NCI-H187 (cell line): ENCODE results near the gene PHLPP2.
A peak's percentile ranks its signal among the peaks of the same experiment; 100 is the strongest.

ENCODE experiments used
- DNase-seq, 2 experiments: peaks; one replicate each; lab custom pipeline; 2025; lab: John Stamatoyannopoulos, UW

The PHLPP2 gene, protein sequence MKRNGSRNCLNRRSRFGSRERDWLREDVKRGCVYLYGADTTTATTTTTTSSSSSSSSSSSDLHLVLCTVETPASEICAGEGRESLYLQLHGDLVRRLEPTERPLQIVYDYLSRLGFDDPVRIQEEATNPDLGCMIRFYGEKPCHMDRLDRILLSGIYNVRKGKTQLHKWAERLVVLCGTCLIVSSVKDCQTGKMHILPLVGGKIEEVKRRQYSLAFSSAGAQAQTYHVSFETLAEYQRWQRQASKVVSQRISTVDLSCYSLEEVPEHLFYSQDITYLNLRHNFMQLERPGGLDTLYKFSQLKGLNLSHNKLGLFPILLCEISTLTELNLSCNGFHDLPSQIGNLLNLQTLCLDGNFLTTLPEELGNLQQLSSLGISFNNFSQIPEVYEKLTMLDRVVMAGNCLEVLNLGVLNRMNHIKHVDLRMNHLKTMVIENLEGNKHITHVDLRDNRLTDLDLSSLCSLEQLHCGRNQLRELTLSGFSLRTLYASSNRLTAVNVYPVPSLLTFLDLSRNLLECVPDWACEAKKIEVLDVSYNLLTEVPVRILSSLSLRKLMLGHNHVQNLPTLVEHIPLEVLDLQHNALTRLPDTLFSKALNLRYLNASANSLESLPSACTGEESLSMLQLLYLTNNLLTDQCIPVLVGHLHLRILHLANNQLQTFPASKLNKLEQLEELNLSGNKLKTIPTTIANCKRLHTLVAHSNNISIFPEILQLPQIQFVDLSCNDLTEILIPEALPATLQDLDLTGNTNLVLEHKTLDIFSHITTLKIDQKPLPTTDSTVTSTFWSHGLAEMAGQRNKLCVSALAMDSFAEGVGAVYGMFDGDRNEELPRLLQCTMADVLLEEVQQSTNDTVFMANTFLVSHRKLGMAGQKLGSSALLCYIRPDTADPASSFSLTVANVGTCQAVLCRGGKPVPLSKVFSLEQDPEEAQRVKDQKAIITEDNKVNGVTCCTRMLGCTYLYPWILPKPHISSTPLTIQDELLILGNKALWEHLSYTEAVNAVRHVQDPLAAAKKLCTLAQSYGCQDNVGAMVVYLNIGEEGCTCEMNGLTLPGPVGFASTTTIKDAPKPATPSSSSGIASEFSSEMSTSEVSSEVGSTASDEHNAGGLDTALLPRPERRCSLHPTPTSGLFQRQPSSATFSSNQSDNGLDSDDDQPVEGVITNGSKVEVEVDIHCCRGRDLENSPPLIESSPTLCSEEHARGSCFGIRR (N-terminal part only)

DNA sequence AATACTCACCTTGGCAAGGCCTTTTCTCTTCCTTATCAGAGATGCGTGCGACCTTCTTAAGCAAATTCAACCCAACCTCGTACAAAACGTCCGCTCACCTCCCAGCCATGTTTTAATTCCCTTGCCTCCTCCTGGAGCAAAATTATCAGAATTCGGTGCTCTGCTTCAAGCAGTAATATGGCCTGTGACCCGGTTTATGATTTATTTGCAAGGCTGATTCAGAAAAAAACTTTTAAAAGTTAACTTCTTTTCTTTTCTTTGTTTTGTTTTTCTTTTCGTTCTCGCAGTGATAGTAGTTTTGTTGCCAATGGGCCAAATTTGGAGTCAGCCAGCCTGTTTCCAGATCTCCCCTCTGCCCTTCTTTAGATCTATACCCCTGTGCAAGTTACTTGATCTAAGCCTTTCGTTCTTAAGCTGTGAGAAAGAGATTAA is at the start of gene PHLPP2:
Gene PHLPP2 (minus strand): TSS at position 382 of the 432 bp plus-strand sequence. CDS start 9,906 bp downstream, outside the sequence.
- no peak for DNase-seq

DNA sequence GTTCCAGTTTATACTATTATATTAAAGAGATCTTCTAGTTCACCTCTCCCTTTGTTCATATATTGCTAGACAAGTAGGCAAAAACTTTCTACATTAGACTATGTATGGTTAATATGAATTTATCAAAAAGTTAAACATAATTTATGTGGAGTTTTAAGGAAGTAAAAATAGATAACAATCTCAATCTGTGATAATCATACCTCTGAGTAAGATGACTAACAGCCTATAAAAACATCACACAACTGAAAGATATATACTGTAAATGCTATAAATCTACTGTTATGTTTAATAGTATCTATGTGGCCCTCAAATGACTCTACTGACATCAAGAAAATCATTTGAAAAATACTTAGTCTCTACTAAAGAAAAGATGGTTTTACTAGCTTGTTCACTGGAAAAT is 47.1 kb upstream of the PHLPP2 start:
- no peak for DNase-seq

DNA sequence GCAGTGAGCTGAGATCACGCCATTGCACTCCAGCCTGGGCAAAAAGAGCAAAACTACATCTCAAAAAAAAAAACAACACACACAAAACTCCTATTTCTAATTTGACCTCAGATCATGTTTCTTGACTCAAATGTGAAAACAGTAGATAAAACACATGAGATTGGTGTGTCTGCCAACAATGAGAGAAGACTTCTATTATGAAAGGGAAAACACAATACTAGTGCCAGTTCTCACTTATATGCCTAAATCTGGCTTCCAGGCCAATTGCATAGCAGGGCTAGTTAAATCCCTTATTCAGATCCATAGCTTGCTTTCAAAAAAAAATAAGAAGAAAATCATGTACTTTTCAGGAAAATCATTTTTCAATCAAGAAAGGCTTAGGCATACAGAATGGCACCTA is 44.7 kb upstream of the PHLPP2 start:
- no peak for DNase-seq

DNA sequence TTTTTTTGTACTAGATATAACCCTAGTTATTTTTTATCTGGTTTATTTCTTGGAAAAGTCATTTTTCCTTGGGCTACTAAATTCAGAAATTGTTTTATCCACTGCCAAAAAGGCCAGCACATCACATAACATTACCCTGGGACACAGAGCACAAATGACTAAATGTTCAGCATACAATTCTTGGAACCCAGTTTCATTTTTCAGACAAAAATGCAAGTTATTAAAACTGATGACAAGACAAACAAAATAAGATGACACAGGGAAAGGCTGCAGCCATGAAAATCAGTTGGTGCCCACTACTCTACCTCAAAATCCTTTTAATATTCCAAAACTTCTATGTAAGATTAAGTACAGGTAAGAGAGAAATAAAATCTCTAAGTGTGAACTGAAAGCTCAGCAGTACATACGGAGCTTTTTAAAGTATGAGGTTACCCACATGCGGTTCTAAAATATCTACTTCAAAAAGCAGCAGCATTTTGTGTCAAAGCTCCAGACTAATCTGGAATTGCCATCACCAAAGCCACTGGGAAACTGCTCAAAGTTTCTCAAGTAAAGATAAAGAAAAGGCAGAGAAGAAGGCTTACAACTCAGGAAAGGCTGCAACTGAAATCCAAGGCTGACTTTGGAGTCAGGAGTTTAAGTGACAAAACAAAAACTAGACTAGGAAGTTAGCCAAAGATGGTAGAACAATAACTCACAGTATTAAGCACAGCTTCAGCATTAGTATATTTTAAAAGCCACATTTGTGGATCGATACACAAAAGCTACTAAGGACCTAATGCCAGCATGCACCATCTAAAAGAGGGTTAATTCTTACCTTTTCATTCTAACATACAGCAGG is 42.8 kb upstream of the PHLPP2 start:
- DNase-seq = no peak

DNA sequence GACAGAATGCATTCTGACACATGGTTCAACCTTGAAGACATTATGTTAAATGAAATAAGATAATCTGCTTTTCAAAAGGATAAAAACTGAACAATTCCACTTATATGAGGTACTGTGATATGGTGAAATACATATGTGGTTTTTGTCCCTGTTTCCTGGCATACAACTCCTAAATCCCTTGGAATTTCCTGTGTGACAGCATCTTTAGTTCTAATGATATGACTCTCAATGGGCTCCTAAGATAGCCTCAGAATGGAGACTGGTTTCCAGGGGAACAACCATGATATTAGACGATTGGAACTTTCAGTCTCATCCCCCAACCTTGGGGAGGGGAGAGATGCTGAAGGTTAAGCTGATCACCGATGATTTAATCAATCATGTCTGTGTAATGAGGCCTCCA is 37.7 kb upstream of the PHLPP2 start:
- DNase-seq = no peak

DNA sequence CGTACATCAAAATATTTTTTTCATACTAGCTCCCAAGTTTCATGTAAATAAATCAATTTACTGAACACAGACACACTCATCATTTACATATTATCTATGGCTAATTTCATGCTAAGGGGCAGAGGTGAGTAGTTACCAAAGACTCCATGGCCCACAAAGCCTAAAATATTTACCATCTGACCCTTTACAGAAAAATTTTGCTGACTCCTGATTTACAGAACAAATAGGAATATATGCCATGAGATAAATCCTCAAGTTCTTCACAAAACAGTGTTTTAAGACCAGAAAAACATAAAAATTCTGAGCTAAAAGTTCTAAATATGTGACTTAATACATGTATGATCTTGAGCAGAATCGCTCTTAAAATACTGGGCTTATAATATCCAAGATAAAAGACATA is 36.6 kb upstream of the PHLPP2 start:
- no peak for DNase-seq

DNA sequence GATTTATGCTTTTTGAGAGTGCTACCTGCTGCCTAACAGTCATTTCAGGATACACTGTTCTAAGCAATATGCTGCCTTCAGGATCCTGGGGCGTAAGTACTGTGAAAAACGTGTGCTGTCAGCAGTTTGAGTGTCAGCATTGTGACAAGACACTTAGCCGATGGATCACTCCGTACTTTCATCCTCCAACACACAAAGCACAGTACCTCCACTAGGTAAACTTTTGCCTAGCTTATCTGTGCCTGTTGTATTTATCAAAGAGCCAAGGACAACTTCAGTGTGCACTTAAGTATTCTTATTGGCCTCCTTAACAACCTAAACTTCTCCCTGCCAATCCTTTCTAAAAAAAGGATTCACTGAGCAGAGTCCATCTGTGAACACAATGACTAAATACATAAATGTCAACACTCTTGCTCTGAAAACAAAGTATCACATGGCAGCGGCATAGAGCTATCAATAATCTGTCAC is 33.8 kb upstream of the PHLPP2 start:
- DNase-seq = no peak

DNA sequence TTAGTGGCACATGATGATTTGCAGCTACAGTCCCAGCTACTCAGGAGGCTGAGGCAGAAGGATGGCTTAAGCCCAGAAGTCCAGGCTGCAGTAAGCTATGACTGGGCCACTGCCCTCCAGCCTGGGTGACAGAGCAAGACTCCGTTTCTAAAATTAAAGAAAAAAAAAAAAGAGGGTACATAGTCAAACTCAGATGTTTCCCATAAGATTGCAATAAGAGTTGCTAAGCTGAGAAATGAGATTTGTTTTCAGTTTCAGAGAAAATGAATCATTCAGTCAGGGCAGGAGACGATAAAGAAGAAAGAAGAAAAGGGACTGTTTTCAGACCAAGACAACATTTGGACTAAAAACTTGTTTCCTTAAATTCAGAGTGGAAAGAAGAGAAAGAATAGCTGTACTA is 30.2 kb upstream of the PHLPP2 start:
- DNase-seq = no peak

DNA sequence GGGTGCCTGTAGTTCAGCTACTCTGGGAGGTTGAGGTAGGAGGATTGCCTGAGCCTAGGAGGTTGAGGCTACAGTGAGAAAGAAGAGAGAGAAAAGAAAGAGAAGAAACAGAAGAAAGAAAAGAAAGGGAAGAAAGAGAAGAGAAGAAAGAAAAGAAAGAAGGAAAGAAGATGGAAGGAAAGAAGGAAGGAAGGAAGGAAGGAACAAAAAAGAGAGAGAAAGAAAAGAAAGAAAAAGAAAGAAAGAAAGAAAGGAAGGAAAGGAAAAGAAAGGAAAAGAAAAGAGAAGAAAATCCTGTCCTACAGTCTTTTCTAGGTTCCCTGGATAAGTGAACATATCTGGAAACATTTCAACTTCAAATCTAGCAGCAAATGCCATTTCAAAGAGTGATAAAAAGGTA is 29.6 kb upstream of the PHLPP2 start:
- no peak for DNase-seq

DNA sequence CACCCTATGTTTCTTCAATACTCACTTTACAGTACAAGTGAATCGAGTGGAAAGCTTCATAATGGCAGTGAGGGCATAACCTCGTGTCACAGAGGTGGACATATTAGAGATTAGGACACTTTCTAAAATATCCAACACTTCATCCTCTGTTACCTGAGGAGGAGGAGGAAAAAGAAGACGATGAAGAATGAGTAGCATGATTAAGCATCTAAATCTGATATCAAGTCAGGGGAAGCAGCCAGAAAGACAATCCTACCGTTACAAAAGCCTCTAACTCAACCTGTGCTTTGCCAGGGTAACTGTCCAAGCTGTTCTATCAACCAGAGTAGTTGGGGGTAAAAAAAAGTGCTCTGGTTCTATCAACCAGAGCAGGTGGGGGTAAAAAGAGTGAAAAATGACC is 23.7 kb upstream of the PHLPP2 start:
- no peak for DNase-seq

DNA sequence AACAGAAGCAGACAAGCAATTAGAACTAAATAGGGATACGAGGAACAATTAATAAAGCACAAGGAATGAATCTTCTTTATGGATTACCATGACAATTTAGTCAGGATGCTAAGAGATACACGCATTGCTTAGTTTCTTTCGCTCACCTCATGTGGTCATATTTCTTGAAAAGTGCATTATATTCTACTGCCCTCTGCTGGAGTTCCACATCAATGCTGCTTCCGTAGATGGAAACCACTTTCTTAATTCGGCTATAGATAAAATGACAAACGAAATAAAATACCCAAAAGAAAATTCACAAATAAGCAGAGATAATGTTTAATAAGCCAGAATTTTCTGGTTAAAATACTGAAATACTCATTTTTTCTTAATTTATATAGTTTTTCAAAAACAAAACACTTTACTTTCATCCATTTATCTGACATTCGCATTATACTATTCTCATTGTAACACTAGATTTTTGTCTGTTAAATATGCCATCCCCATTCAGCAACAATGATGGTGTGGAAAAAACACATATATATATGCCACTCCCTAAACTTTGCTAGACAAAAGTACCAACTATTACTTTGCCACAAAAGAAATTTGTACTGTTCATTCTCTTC is 22.0 kb upstream of the PHLPP2 start:
- peak in 1 of 2 experiments; percentile 1 for DNase-seq

DNA sequence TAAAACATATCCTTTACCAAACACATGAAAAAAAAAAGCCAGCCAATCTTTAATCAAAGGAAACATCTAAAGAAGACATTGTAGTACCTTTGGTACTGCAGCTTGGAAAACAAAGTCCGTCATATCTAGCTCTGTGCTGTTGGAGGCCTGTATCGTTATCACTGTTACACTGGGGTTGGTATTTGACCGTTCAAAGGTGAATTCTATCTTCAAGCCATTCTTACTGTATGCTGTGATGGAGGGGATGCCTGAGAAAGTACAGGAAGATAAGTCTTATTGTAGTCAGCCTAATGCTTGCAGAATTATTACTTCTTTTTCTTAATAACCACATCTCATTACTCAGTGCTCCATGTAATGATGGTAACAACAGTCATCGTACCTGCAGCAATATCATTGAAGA is 14.4 kb upstream of the PHLPP2 start:
- no peak for DNase-seq

DNA sequence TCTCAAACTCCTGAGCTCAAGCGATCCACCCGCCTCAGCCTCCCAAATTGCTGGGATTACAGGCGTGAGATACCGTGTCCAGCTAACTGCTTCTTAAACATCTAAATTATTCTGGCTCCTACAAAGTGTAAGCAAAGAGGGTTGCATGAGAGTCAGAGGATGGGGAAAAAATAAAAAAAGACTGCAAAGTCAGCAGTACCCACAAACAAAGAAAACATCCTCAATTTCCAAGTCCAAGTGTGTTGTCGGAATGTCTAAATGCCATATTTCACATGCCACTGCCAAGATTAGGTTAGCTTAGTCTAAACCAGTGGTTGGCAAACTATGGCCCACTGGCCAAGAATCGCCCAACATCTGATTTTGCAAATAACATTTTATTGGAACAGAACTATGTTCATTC is 13.0 kb upstream of the PHLPP2 start:
- DNase-seq = no peak

DNA sequence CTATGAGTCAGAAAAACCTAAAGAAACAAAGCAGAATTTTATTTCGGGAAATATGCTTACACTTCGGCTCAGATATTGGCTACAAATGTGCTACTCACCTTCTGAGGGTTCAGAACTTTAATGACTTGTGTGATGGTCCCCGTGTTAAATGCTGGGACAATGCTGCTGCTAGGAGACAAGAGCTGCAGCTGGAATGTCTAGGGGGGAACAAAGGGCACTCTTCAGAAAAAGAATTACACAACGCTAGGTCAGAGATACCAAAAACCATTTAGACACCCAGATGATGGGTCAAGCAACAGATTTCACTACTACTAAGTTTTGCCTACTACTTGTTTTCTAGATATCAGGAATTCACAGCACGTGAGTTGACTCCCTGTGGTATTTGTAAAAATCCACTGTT is 10.0 kb upstream of the PHLPP2 start:
- DNase-seq = no peak

DNA sequence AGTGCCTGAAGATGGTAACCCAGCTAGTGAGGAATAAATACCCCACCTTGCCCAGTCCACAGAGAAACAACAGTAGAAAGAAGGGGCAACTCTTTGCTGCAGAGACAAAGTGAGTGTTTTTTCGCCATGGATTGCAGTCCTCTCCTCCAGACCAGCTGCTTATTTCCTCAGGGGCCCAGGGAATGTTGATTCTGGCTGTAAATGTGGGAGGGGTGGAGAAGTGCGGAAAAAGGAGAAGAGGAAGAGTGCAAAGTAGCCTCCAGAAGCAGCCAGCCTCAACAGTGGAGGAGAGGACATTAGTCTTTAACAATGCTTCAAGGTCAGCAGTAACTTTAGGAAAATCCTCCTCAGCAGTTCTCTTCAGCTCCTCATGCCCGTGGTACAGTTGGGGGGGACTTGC is 8.1 kb upstream of the PHLPP2 start:
- DNase-seq = no peak

DNA sequence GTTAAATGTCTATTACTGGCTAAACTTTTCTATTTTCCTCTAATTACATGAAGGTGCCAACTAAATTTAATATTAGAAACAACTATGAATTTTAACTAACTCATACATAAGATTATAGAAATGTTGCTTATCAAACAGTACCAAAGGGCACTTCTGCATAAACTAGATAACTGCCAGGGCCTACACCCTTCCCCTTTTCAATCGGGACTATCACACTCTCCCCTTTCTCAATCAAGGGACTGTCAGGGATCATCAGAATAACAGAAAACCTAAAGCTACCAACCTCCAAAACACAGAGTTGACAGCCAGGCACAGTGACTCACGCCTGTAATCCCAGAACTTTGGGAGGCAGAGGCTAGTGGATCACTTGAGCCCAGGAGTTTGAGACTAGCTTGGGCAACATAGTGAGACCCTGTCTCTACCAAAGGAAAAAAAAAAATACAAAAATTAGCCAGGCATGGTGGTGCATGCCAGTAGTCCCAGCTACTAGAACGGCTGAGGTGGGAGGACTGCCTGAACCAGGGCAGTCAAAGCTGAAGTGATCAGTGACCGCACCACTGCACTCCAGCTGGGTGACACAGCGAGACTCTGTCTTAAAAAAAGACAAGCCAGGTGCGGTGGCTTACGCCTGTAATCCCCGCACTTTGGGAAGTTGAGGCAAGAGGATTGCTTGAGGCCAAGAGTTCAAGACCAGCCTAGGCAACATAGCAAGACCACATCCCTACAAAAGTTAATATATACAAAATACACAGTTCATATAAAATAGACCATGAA is 3.2 kb upstream of the PHLPP2 start:
- no peak for DNase-seq

DNA sequence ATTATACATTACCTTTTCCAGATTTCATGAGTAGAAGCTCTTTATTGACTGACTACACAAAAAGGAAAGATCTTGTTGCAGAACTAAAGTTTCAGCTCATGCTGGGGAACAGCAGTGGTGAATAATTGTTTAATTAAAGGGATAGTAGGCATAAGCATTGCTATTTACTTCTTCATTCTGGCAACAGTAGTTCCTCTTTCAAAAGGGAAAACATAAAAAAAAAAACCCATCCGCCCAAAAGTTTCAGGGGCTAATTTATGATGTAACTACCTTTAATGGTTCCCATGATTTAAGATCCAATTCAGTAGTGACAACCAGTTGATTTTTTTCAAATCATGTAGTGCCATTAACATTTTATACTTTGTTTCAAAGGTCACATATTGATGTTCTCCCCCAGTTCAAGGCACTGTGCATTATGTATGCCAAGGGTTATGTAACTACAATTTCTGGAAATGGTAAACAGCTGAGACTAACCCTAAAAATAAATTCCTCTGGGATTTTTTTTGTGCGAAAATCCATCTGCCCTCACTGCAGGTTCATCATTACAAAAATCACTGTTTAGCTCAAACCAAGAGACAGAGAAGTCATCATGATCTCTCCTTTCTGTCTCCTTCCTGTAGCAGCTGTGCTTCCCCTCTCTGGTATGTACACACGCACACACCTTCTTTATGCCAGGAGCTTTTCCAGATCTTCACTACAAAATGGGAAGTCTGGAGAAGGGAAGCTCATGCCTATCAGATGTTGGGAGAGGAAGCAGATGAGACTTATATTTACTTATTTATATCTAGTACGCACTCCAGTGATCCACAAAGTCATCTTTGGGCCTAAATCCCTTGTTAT is 2.2 kb upstream of the PHLPP2 start:
- no peak for DNase-seq

DNA sequence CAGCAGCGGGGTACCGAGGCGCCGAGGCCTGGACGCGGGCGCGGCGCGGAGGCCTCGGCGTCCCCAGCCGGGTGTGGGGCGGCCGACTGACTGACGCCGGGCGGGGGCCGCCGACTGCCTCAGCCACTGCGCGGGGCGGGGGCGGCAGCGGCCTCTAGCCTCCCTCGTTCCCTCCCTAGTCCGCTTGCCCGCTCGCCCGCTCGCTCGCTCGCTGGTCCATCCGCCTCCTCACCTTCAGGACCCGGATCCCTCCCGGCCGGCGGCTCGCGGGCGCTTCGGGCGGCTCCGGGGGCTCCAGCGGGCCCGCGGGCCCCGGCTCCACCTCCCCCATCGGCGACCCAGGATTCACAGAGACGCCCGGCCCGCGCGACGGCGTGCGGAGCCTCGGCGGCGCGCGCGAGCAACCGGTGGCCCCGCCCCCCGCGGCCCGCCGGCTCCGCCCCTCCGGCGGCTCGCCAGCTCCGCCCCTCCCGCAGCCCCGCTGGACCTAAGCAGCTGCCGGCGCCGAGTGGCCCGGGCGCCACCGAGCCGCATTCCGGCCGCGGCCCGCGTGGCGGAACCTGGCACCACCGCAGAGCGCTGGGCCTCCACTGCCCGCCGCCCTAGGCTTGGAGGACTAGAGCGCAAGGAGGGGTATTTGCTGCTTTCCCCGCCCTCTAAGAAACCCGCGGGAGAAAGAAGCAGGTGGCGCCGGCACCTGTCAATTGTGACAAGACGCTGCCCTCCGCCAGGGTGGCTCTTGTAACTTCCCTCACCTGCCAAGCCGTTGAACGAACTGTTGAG is 773 bp downstream of the PHLPP2 start:
- peak; percentile 54 to 79 for DNase-seq
